B cell (primary cell): ENCODE measurements around the gene ATP13A5.

Experiments used
- EZH2 ChIP-seq: IDR thresholded peaks from 2 replicates; pipeline ENCODE4 v1.6.1; 2012; ENCODE audit warnings: borderline replicate concordance, low read depth, mild to moderate bottlenecking, moderate library complexity, low read length; ENCODE audit not compliant: insufficient read depth, poor library complexity, severe bottlenecking
- TF ChIP-seq, protein P1 (sequence below): fragments of 200-600 bp; IDR thresholded peaks from one replicate; pipeline ENCODE4 v1.8.0; 2022; ENCODE audit warnings: antibody characterized with exemption, mild to moderate bottlenecking

DNA sequence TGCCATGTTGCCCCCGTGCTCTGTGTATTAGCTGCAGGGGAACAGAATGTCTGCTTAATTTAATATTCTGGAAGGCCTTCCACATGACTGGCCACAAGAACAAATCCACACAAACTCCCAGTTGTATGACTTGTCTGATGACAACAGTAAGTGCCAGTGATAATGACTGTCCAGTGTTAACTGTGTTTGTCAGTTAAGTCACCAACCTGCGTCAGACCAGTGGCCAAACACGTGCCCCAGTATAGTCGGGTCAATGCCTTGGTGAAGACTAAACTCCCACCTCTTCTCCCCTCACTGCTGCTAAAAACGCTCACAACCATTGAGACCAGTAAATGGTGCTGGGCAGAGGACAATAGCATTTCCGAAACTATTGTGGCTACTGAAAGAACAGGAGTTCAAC, 9.8 kb upstream of the ATP13A5 start:
- TF ChIP-seq, protein P1, sequence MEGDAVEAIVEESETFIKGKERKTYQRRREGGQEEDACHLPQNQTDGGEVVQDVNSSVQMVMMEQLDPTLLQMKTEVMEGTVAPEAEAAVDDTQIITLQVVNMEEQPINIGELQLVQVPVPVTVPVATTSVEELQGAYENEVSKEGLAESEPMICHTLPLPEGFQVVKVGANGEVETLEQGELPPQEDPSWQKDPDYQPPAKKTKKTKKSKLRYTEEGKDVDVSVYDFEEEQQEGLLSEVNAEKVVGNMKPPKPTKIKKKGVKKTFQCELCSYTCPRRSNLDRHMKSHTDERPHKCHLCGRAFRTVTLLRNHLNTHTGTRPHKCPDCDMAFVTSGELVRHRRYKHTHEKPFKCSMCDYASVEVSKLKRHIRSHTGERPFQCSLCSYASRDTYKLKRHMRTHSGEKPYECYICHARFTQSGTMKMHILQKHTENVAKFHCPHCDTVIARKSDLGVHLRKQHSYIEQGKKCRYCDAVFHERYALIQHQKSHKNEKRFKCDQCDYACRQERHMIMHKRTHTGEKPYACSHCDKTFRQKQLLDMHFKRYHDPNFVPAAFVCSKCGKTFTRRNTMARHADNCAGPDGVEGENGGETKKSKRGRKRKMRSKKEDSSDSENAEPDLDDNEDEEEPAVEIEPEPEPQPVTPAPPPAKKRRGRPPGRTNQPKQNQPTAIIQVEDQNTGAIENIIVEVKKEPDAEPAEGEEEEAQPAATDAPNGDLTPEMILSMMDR, result no peak
- TF ChIP-seq EZH2, result no peak
